GM18519 (cell line): Measurements from ENCODE around the gene KRT23.
"Not testable (repeated sequence)": the region's sequence is repeated elsewhere in the genome, so short reads cannot be mapped to it uniquely, and the experiment has no call there.

Experiments
- ATAC-seq: cut with Tn5 transposase; IDR thresholded peaks from one replicate; pipeline ENCODE4 v1.9.1; 2021; ENCODE audit warnings: mild to moderate bottlenecking, moderate library complexity; ENCODE audit not compliant: unreplicated experiment, low FRiP score

The KRT23 gene

DNA sequence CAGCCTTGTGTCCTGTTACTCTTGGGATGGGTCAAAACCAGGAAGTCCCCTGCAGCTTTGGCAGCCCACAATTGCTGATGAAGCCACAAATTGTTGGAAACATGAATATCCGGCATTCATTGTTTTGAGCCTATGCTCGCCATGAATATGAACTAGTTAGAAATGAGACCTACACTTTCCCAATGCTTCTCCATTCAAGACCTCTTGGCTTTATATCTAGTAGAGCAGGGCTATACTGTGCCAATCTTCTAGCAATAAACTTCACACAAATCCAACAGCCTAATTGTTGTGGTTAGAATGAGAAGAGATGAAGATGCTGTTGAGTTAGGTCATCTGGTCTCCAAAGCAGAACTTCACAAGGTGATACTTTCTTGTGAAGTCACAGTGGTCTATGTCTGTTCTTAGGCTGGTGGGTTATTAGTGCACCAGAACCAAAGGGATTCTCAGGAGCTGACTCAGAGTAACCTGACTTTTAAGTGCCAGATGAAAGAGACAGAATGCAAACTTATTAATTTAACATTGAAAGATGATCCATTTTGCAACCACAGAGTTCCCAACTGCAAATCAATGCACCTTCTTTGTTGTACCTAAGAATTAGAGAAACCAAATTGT lies 13.7 kb upstream of the KRT23 start:
- no peak for ATAC-seq

DNA sequence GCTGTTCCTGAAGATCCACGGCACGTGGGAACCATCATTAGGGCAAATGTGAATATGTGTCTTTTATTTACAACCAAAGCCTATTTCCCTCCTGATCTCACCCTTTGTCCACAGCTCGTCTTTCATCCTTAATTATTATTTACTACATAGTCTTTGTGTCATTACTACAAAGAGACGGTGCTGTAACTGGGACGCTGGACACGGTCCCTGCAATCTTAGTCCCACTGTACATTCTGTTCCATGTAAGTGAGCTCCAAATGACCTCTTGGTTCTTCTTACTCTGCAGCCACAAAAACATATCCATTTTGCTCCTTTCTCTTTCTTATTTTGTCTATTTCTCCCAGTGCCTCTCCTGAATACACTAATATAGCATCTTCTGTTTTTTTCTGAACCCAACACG lies 12.7 kb upstream of the KRT23 start:
- no peak for ATAC-seq

DNA sequence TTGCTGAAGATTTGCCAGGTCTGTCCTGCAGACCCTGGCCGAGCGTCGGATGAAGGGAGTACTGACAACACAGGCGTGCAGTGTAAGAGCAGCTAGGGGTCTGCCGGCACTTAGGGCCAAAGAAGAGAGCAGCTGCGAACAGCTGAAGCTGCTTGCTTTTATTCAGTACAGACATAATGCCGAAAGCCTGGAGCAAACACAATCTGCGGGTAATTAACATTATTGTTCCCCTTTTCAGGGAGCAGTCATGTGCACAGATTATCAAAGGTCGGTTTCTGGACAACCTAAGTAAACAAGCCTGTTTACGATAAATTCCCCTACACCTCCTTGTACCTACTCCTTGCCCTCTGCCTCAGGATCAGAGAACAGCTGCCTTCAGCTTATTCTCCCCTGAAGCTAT lies 12.0 kb upstream of the KRT23 start:
- no peak for ATAC-seq

DNA sequence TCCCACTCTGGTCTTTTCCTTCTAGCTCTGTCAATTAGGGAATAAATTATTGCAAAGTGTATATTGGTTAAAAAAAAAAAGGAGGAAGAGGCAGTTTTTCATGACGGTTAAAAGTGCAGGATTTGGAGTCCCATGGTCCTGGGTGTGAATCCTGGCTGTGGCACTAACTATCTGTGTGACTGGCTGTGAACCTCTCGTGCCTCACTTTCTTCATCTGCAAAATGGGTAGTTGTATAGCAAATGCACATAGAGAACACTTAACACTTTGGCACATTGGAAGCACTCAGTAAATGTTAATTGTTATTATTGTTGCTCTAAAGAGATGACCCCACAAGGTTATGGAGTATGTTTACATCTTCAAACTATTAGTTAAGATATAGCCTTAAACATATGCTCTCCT lies 10.5 kb upstream of the KRT23 start:
- no peak for ATAC-seq

DNA sequence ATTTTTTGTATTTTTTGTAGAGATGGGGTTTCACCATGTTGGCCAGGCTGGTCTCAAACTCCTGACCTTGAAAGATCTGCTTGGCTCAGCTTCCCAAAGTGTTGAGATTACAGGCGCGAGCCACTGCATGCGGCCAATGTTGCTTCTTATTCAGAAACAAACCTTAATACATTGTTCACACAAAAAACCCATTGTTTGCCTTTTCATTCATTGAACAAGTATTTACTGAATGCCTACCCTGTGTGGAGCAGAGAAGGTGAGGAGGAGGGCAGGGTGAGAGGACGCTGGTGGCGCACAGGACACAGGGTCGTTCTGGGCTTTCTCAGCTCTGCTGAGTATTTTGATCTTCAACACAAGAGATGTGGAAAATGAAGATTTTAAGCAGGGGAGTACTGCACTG lies 8.0 kb upstream of the KRT23 start:
- ATAC-seq, result no peak

DNA sequence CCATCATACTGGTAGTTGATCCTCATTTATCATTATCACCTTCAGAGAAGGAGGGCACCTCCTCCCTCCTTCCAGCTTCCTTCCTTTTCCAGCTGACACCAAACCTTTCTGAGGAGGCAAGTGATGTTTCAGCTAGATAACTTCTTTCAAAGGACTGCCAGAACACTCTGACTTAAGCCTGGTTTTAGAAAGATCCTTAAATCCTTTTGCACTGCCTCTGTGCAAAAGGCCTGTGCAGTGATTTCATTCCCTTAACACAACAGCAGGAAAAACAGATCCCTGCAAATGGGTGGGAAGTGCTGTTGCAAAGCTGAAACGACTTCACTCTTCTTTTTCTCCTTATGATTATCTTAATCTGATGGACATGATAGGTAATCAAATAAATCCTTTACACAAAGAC lies 7.1 kb upstream of the KRT23 start:
- no peak for ATAC-seq

DNA sequence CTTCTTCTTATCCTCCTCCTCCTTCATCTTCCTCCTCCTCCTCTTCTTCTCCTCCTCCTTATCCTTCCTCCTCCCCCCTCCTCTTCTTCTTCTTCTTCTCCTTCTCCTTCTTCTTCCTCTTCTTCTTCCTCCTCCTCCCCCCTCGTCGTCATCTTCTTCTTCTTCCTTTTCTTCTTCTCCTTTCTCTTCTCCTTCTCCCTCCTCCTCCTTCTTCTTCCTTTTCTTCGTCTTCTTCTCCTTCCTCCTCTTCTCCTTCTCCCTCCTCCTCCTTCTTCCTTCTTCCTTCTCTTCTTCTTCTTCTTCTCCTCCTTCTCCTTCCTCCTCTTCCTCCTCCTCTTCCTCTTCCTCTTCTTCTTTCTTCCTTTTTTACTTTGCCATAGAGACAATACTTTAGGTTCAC lies 5.1 kb upstream of the KRT23 start:
- ATAC-seq, result no peak

DNA sequence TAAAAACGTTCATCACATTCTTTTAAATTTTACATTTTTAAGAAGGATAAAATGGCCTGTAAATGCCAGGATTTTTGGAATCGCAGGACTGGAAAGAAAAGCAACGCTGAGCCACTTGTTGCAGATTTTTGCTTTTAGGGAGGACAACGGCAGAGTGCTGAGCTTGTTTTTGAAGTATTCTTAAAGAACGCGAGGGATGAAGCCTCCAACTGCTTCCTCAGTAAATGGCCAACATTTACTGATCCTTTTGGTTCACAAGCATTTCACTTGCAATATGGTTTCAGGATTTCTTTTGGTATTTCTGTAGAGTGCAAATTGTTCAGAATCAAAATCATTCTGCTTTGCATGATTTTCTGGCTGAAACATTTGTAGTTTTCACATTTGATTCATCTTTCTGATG lies 2.8 kb upstream of the KRT23 start:
- ATAC-seq, result no peak

DNA sequence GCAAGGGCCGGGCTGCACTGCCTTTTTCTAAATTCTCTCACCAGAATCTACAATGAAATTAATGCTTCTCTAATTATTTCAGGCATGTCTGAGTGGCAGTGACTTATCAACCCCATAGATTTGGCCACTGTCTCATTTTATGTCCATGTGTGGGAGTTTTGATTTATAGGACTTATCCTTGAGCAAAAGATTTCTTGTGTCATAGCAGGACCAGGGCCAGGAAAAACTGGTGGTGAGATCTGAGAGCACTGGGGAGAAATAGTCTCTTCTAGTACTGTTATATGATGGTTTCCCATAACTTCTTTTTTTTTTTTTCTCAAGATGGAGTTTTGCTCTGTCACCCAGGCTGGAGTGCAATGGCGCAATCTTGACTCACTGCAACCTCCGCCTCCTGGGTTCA lies 1.5 kb upstream of the KRT23 start:
- no peak for ATAC-seq

DNA sequence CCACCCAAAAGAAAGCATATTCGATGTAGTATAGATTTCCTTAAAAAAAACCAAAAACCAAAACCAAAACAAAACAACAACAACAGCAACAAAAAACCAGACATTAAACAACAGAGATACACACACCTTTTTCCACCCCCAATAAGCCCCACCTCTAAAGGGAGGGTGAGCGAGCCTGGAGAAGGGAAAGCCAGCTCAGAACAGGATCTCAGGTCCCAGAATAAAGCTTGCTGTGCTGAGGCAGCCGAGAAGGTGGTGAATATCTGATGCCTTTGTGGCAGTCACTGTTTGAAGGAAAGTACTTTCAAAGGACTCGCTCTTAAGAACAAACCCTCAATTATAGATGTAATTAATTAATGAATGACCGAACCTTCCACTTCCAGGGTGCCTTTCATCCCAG lies 470 bp downstream of the KRT23 start:
- no peak for ATAC-seq

DNA sequence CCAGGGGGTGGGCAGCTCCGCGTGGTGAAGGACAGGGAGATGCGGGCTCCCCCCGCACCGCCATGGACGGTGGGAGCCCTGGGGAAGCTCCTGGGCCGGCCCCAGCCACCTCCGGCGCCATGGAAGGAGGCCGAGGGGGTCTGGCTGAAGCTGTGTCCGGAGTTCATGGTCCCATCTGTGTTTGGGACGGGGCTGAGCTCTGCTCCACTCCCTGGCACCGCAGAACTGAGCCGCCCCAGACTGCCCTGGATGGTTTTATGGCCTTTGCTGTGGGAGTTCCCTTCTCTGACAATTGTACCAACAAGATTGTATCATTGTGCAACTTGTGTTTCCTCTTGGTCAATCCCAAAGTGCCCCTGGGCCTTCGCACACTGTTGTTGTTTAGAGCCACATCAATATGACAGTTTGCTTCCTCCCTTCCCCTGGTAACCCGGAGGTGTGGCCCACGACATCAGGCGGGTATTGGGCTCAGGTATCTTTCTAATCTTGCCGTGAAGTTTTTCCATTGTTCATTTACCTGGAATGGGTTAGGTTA lies 942 bp downstream of the KRT23 start:
- ATAC-seq, result no peak

DNA sequence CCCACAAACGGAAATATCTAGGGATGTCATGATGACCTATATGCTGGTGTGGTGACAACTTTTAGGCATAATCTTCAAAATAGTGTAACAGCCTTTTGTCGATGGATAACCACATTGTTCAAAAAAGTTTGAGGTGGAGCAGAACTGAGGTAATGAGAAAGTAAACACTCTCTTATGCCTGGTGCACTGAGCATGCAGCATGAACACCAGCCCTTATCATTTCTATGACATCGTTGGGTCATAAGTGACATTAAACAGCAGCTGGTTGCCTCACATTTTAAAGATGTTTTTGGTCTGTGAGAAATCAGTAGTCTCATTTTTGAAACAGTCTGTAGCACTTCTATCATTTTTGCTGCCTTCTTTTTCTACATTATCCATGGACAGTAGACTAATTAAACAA lies 1.8 kb downstream of the KRT23 start:
- ATAC-seq, result no peak

DNA sequence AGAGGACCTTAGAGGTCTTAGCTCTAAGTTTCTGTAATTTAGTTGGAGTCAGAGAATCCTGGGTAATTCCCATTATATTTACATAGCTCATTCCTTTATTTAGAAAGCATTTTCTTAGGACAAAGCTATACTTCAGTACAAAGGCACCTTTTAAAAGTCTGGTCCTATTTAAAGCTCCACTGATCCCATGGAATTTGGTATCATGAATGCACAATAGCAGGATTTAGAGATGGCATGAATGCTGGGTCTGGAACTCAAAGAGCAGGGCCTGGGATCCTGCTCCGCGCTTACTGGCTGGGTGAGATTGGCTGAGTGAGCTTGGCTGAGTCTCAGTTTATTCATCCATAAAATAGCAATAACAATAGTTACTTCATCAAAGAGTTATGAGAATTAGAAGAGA lies 4.8 kb downstream of the KRT23 start:
- ATAC-seq, result no peak

DNA sequence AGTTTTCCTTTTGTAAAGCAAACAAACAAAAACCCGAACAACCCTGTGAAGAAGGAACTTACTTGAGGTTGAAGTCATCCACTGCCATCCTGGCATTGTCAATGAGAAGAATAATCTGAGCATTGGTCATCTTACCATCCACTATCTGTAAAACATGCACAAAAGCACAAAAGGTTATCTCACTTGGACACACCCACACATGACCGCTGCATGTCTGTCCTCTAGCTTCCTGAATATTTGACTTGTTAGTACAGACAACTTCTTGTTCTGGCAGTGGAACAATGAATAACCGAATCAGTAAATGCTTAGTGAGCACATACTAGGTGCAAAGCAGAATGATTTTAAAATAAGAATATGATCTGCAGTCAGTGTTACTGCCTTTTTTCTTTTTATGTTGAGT lies 6.1 kb downstream of the KRT23 start:
- ATAC-seq, result no peak

DNA sequence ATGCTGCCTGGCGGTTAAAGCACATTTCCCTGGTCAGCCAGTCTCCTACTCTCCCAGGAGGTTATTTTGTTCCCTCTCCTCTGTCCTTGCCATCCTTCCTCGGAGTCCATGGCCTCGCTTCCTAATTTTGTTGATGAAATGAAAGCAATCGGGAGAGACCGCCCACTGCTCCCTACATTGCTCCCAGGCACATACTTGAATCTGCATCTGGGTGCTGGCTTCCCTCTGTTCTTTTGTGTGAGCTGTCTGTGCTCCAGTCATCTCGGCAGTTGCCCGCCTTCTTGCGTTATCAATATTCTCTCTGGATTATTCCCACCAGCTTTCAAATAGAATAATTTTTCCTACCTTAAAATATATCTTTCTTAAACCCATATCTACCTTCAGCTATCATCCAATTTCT lies 11.1 kb downstream of the KRT23 start:
- no peak for ATAC-seq

DNA sequence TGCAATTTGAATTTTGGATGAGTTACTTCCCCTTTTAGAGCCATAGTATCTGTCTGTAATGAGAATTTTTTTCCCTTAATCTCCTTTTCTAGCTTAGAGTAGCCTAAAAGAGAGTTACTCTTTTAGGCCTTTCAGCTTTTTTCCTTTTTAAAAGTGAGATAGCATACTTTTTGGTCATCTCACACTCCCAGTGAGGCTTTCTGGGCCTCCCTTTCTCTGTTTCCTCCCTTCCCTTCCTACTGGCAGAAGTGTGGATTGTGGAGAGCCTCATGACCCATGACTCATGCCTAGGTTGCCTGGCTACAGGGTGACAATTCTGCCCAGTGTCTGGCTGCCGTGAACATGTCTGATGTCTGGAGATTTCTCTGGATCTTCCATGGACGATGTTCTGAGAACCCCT lies 15.2 kb downstream of the KRT23 start:
- ATAC-seq, result no peak

DNA sequence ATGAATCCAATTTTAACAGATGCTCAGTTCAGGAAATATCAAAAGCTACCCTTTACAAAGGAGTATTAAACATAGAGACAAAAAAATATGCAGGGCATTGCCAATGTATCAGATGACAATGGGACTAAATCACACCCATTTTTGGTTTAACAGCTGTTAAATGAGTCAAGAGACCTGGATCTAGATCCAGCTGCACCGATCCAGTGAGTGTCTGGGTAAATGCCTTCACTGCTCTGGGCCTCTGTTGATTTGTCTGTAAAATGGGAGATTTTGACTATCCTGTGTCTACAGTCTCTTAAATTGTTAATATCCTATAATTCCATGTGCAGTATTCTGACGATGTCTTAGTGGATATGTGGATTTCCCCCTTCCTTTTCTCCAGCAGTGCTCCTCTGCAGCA lies 16.4 kb downstream of the KRT23 start:
- no peak for ATAC-seq

DNA sequence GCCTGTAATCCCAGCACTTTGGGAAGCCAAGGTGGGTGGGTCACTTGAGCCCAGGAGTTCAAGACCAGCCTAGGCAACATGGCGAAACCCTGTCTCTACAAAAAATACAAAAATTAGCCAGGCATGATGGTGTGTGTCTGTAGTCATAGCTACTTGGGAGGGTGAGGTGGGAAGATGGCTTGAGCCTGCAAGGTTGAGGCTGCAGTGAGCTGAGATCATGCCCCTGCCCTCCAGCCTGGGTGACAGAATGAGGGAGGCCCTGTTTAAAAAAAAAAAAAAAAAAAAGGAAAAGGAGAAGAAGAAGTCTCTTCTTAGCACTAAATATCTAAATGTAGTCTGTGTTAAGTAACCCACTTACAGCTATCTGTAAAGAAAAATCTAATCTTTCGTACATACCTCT lies 20.3 kb downstream of the KRT23 start:
- not testable (repeated sequence) for ATAC-seq

DNA sequence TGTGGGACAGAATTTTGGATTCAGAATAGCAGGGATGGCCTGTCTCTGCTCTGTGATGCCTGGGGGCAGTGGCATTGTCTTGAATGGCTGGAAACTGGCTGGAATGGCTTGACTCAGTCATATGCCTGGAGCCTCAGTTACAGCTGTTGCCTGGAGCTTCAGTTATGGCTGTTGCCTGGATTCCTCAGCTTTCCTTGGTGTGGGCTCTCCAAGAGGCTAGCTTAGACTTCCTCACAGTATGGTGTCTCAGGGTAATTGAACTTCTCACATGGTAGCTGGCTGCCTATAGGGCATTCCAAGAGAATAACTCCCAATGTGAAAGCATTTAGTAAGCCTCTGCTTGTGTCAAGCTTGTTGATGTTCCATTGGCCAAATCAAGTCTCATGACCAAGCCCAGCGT lies 21.1 kb downstream of the KRT23 start:
- ATAC-seq, result no peak

DNA sequence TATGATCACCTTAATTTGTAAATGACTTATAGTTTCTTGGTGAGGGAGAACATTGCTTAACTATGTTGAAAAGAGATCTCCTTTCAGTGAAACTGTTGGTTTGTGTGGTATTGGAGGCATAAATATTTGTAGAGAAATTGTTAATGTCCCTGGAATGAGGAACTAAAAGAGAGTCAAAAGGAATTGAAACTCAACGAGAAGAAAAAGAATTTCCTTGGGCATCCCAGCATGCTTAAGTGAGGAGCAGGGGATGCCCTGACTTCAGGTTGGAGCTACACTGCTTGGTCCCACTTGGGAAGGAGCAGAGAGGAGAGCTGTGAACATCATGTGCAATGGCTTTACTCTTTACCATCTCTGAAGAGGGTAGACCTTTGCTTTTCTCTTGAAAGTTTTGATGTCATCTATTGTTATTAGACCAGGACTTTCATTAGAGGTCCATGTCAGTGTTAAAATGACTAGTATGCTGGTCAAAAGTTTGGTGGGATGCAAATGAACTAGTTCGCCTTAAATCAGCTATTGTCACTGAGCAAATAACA lies 21.7 kb downstream of the KRT23 start:
- ATAC-seq, result no peak

DNA sequence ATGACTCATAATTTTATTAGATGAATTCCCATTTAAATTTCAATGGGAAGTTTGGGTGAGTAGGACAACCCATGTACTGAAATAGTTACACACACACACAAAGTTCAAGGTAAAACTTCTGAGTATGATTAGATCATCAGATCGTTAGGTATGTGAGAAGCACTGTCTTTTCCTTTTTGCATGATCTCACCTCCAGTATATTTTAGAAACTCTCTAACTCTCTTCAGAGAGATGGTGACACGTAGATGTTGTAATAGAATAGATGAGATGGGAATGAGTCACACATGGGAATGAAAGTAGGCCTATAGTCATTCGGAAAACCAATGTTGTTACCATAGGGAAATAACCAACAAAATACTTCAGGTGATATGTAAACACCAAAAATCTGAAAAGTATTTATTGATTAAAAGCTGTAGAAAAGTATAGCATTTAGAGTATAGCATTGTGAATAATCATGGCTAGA lies 22.2 kb downstream of the KRT23 start:
- ATAC-seq, result no peak

DNA sequence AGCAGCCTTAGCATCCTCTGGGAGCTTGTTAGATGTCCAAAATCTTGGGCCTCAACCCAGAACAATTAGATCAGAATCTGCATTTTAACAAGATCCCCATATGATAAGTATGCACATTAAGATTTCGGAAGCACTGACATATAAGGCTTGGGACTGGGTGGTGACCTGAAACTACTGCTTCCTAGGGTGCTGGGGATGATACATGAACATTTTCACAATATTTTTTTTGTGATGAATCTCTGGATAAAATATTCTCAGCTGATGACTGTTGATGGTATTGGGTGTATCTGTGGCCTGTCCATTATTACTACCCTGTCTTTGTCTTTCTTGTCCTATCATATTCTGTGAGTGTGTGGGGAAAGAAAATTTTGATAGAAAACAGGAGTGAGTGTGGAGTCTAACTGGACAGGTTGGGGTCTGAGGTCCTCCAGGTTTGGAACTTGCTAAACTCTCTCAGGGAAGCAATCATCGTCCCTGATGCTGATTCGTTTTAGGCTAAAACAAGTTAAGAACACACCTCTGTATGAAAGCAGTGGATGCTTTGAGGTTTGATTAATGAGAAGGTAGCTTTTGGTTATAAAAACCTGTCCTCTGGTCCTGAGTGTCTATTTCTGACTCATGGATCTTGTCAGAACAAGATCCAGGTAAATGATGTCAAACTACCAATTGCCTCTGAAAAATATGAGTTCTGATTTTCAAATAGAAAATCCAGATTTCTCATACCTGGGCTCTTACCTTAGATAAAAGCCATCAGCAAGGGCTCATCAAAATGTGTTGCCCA lies 23.2 kb downstream of the KRT23 start:
- no peak for ATAC-seq
